Progenitor cell of endocrine pancreas (in vitro differentiated cells): Measurements from ENCODE around the gene DNAJC5. TPM values are rescaled to one million over a fixed set of nuclear protein-coding genes. Genes with fewer than 3 reads are reported as not detected.
A peak's percentile ranks its signal among the peaks of the same experiment; 100 is the strongest.
"Not testable (repeated sequence)": the region's sequence is repeated elsewhere in the genome, so short reads cannot be mapped to it uniquely, and the experiment has no call there.

Experiments used
- DNase-seq: peaks from one replicate; pipeline ENCODE4 v3.0.0; 2021; ENCODE audit warnings: low spot score; ENCODE audit not compliant: unreplicated experiment
- H3K27ac Mint-ChIP-seq: 2 replicates; pipeline ENCODE4 v1.8.0; 2021; ENCODE audit warnings: mild to moderate bottlenecking, moderate library complexity, mixed read lengths
- H3K27me3 Mint-ChIP-seq: 2 replicates; pipeline ENCODE4 v1.8.0; 2021; ENCODE audit warnings: mixed read lengths
- H3K36me3 Mint-ChIP-seq: 2 replicates; pipeline ENCODE4 v1.8.0; 2022; ENCODE audit warnings: mixed read lengths; ENCODE audit not compliant: insufficient read depth
- H3K4me1 Mint-ChIP-seq: 2 replicates; pipeline ENCODE4 v1.8.0; 2021; ENCODE audit warnings: low read depth, mixed read lengths
- H3K4me3 Mint-ChIP-seq: 2 replicates; pipeline ENCODE4 v1.8.0; 2021; ENCODE audit warnings: low read depth, mild to moderate bottlenecking, moderate library complexity, mixed read lengths
- H3K9me3 Mint-ChIP-seq: 2 replicates; pipeline ENCODE4 v1.8.0; 2021; ENCODE audit warnings: low read depth, mixed read lengths
- CTCF ChIP-seq: fragments of 200-600 bp; sonication (generic); IDR thresholded peaks from one replicate; pipeline ENCODE4 v1.5.0; 2021; ENCODE audit warnings: antibody characterized with exemption, mild to moderate bottlenecking; ENCODE audit not compliant: unreplicated experiment
- total RNA-seq: library from RNA; stranded (reverse); gene quantifications from 2 replicates; pipeline ENCODE4 v1.2.1, GENCODE V29; 2021

The DNAJC5 gene
- total RNA-seq, 1 donor from 2014 or later = 41.8 TPM

DNA sequence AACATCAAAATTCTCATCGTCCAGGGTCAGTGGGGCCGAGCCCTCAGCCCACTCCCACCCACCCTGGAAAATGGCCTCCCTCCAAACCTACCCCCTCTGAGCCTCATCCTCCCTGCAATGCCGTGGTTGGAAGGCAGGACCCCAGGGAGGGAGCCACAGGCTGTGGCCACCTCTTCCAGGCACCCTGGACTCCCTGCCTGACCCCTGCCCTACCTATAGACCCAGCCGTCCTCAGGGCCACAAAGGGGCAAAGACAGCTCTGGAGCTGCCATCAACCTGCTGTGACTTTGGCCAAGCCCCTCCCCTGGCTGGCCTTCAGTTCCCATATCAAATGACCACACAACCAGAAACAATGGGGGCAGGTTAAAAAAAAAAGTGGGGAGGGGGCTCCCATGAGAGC lies 63.5 kb downstream of the DNAJC5 start:
- Mint-ChIP-seq H3K27ac (peak overlapping the region; percentile 49), H3K36me3 (peaks cover 7% of the 10 kb centered on the region), H3K4me3 (no peak overlapping the region), H3K27me3 (no peaks in the 10 kb centered on the region), H3K9me3 (no peaks in the 10 kb centered on the region), H3K4me1 (peaks cover 16% of the 10 kb centered on the region)
- TF ChIP-seq CTCF = no peak
- no peak for DNase-seq

GRCh38 chr20:63958964-63959698 lies 64.2 kb downstream of the DNAJC5 start:
- H3K4me1 Mint-ChIP-seq = peaks cover 11% of the 10 kb centered on the region
- no peaks in the 10 kb centered on the region for H3K9me3 Mint-ChIP-seq
- H3K27me3 Mint-ChIP-seq = no peaks in the 10 kb centered on the region
- no peak for DNase-seq
- TF ChIP-seq CTCF = no peak
- peaks cover 7% of the 10 kb centered on the region for H3K36me3 Mint-ChIP-seq
- H3K27ac Mint-ChIP-seq = no peak overlapping the region
- H3K4me3 Mint-ChIP-seq = no peak overlapping the region

GRCh38 chr20:63959699-63960075 lies 64.8 kb downstream of the DNAJC5 start:
- DNase-seq = no peak
- Mint-ChIP-seq H3K4me1 (peaks cover 5% of the 10 kb centered on the region), H3K9me3 (no peaks in the 10 kb centered on the region), H3K36me3 (peaks cover 7% of the 10 kb centered on the region), H3K27ac (no peak overlapping the region), H3K4me3 (no peak overlapping the region), H3K27me3 (no peaks in the 10 kb centered on the region)
- no peak for TF ChIP-seq CTCF

GRCh38 chr20:63960654-63961621 lies 66.0 kb downstream of the DNAJC5 start:
- not testable (repeated sequence) for DNase-seq, H3K36me3 Mint-ChIP-seq

DNA sequence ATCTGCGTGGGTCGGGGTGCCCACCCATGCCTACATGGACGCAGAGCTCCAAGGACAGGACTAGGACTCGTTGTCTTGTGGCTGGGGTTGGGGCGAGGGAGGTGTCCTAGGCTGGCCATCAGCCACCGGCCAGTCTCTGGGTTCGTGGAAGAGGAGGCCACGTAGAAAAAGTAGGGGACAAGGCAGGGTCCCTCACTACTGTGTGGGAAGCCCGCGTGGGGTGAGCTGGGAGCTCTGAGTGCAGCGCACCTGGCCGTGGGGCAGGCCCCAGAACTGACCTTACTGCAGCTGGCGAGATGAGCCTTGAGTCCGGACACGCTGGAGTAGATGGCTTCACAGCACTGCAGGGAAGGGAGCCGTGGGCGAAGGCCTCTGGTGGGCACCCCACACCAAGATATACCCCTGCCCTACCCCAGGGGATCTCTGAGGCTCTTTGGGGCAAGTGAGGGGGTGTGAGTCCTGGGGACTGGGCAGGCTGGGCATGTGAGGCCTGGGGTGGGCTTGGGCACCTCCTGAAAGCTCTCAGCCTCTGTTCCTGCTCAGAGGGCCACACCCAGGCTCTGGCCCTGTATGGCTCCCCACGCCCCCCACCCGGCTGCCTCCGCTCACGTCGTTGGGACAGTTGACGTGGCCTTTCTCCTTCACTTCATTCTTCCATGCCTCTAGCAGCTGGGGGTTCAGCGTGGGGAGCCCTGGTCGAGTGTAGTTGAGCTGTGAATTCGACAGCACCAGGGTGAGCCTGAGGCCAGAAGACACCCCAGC lies 66.9 kb downstream of the DNAJC5 start:
- Mint-ChIP-seq H3K27me3 (no peaks in the 10 kb centered on the region), H3K9me3 (no peaks in the 10 kb centered on the region), H3K36me3 (peaks cover 11% of the 10 kb centered on the region), H3K4me1 (peaks cover 1% of the 10 kb centered on the region), H3K4me3 (no peak overlapping the region), H3K27ac (no peak overlapping the region)
- TF ChIP-seq CTCF = no peak
- DNase-seq = no peak

More at GRCh38 chr20:63960654-63961621, 66.0 kb downstream of the DNAJC5 start:
- H3K27ac Mint-ChIP-seq, H3K9me3 Mint-ChIP-seq, H3K4me1 Mint-ChIP-seq, H3K4me3 Mint-ChIP-seq, H3K27me3 Mint-ChIP-seq: not testable (repeated sequence)
